HG03066 (cell line): ENCODE results near the gene SIAH3.
"Not testable (repeated sequence)": the region's sequence is repeated elsewhere in the genome, so short reads cannot be mapped to it uniquely, and the experiment has no call there.

Source experiments
- ATAC-seq: cut with Tn5 transposase; IDR thresholded peaks from one replicate; pipeline ENCODE4 v1.9.1; 2021; ENCODE audit warnings: low read depth; ENCODE audit not compliant: unreplicated experiment

SIAH3 gene

GRCh38 chr13:45851171-45851921 is at the start of gene SIAH3:
Gene SIAH3, minus strand, starts transcription at chr13:45851753. Its CDS starts 124 bp downstream, at chr13:45851629.
- ATAC-seq, result no peak

- no peak for ATAC-seq
These were observed 47.9 kb upstream of the SIAH3 start for GRCh38 chr13:45899406-45899805.

DNA sequence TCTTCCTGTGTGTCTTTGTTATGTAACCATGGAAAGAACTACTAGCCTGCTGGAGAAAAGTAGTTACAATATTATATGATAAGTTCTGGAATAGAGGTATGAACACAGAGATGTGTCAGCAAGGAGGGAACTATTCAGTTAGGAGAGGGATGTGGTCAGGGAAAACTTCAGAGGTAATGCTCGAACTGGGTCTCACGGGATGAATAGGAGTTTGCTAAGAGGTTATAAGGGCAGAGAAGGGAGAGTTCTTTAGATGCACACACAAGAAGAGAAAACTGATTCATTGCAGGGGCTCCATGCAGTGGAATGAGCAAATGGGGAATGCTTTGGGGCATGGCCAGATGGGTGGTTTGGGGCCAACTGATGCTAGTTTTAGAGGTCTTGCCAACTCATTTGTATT is 46.0 kb upstream of the SIAH3 start:
- no peak for ATAC-seq

- ATAC-seq, result no peak
These were observed 44.7 kb upstream of the SIAH3 start for GRCh38 chr13:45896285-45896684.

GRCh38 chr13:45895881-45896280 is 44.3 kb upstream of the SIAH3 start:
- ATAC-seq, result no peak

DNA sequence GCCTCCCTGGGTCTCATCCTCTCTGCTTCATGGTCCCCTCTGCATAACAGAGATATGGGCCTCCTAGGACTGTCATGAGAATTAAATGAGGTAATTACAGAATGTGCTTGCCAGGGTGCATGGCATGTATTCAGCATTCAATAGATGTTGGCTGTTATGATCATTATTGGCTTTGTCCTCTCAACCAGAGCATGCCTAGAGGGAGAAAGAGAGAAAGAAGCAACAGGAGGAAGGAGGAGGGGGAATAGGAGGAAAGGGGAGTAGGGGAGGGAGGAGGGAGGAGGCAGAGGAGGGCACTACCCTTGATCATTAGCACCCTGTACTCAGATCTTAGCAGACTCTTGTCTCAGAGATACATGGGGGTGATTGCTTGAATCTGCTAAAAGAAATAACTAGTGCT is 41.0 kb upstream of the SIAH3 start:
- ATAC-seq, result no peak

DNA sequence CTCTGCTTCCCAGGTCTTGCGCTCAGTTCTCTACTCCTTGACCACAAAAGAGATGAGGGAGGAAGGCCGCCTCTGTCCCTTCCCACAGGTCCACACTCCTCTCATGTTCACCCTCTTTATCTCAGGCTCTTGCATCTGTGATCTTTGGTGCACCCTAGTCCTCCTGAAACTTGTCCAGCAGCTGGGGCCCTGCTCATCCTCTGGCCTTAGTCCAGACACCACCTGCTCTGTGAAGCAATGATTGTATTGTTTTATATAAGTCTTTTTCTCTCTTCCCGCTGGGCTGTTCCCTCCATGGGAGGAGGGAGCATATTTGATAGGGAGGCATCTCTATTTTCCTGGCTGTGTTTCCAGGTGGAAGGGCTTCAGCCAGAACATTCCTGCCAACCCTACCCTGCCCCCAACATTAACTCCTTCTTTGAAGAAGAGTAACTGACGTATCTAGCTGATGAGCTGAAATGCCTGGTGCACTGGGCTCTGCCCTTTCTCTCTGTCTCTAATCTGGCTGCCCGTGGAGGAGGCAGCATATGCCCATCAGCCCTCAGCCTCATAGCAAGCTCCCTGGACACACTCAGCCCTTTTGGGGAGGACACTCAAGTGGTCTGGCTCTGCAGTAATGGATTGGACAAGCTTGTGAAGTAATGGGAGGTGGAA is 38.2 kb upstream of the SIAH3 start:
- no peak for ATAC-seq

GRCh38 chr13:45886466-45886865 is 34.9 kb upstream of the SIAH3 start:
- ATAC-seq, result no peak

DNA sequence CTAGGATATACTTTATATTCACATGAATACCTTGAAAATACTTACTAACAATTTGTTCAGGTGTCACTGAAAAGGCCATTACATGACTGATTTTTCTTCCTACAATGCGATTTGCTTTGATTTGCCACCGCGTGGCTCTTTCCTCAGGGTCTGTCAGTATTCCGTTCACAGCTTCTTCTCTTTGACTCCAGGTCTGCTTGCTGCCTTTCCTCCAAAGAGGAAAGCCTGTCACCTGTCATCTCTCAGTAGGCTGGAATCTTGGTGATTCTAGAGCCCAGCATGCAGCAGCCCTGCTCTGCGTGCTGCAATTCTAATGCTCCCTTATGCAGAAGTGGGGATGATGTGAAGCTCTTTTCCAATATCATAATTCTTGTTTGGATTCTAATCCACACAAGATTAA is 33.6 kb upstream of the SIAH3 start:
- no peak for ATAC-seq

DNA sequence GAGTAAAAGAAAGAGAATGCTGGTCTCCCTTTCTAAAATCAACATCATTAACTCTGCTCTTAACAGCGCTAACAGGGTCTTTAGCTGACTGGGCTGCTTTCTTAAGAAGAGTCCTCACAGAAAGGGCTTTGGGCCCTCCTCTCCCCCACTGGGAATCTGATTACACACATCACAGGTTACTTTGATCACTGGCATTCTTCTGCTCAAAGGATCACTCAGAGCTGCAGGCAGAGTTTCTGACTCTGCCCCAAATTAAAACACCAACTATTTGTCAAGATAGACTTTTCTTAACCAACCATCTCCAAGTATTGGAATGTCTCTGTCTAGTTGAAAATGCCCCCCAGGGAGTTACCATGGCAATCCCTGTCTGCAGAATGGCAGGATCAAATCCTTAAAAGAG is 31.1 kb upstream of the SIAH3 start:
- no peak for ATAC-seq

- no peak for ATAC-seq
These were observed 29.8 kb upstream of the SIAH3 start for GRCh38 chr13:45881353-45881752.

DNA sequence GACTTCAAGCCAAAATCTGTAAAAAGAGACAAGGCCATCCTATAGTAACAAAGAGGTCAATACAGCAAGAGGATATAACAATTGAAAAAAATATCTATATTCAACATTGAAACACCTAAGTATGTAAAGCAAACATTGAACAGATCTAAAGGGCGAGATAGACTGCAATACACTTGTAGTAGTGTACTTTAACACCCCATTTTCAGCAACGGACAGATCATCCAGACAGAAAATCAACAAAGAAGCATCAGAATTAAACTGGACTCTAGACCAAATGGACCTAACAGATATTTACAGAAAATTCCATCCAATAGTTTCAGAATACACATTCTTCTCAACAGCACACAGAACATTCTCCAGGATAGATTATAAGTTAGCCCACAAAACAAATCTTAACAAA is 28.7 kb upstream of the SIAH3 start:
- ATAC-seq, result no peak

GRCh38 chr13:45879666-45880065 is 28.1 kb upstream of the SIAH3 start:
- ATAC-seq, result no peak

DNA sequence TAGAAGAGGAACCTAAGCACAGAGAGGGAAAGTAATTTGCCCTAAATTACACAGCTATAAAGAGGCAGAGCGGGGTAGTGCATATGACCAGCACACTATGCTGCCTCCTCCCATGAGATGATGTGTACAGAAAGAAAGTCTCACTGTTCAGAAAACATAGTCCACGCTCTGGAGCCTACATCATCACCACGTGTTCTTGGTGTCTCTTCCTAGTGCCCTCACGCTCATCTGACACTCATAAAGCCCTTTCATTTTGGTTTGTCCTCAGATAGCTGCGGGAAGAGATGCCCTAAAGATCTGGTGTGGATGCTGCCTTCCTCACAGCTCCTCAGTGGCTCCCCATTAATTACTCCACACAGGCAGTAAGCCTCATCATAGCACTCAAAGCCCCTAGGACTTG is 27.4 kb upstream of the SIAH3 start:
- ATAC-seq, result no peak

DNA sequence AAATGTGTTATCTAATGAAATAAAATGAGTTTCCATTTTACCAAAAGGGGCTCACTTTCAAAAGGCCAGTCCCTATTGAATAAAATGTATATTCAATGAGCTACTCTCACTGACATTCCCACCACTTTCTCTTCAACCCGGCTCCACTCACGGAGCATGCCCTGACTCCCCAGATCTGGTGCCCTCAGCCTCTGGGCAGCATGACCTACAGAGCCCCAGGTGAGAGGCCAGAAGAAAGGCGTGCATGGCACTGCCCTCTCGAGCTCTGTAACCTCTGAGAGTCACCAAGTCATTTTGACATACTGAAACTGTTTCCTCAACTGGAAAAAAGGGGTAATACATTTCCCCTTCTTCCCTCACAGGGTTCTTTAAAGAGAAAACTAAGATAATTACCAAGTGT is 25.2 kb upstream of the SIAH3 start:
- no peak for ATAC-seq

DNA sequence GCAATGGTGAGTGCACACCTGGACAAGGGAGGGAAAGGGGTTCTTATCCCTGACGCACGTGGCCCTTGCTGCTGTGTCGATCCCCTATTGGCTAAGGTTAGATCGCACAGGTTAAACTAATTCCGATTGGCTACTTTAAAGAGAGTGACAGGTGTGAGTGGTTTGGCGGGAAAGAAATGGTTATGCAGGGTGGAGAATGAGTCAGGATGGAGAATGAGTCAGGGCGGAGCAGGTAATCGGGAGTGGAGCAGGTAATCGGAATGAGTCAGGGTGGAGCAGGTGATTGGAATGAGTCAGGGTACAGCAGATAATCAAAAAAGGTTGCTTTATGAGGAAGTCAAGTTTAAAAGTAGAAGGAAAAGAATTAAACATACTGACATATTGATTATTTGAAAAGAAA is 24.4 kb upstream of the SIAH3 start:
- ATAC-seq, result no peak

DNA sequence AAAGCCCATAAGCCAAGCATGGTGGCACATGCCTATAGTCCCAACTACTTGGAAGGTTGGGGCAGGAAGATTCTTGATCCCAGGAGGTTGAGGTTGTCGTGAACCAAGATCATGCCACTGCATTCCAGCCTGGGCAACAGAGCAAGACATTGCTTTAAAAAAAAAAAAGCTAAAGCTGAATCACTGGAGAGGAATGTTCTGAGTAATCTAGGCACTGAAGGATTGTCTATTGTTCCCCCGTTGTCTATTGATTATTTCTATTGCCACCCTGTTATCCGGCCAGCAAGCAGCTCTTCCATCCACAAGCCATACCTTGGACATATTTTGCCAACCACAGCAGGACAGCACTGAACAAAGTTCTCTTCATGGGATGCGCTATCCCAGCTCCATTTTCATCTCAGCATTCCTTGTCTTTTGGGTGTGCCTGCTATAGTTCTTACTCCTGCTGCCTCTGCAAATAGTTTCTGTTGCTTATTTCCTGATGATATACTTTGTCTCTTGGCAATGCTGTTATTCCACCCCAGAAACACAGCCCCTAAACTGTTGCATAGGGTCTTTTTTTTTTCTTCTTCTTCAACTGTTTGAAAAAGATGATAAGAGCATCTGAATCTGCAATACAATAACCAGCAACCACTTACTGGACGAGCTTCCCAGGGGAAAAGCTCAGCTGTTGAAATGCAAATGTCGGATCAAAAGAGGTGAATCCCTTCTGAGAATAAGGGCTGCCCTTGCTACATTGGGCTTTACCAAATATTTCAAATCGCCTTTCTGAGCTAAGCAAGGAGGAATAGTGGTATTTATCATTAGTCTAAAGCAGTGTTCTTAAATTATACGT is 22.2 kb upstream of the SIAH3 start:
- no peak for ATAC-seq

- ATAC-seq, result no peak
These were observed 21.0 kb upstream of the SIAH3 start for GRCh38 chr13:45872566-45872965.

DNA sequence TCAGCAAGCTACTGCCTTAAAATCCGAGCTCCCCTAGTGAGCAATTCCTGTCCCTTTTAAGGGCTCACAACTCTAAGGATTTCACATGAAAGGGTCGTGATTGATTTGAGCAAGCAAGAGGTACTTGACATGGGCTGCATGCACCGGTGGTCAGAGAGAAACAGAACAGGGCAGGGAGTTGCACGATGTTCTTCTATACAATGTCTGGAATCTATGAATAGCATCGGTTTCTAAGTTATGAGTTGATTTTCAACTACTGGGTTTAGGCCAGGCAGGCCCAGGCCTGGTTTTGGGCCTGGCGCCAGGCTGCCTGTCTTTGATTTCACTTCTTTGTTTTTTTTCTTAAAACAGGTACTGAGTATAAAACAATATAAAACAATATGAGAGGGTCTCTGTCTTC is 19.6 kb upstream of the SIAH3 start:
- not testable (repeated sequence) for ATAC-seq

- ATAC-seq, result no peak
These were observed 18.7 kb upstream of the SIAH3 start for GRCh38 chr13:45870232-45870631.

- no peak for ATAC-seq
These were observed 13.9 kb upstream of the SIAH3 start for GRCh38 chr13:45865414-45865813.
